D721Med (cell line): ENCODE results near the gene RIMS3.
"Not testable (repeated sequence)": the region's sequence is repeated elsewhere in the genome, so short reads cannot be mapped to it uniquely, and the experiment has no call there.

ENCODE experiments used
- DNase-seq: peaks from one replicate; pipeline ENCODE4 v3.0.0; 2011; ENCODE audit warnings: low spot score; ENCODE audit not compliant: insufficient read length
- FAIRE-seq: peaks from 2 replicates; lab custom pipeline; 2011; peaks lifted over from hg19 to GRCh38; lab: Jason Lieb, UNC
- TF ChIP-seq, protein P1 (sequence below): IDR thresholded peaks from 2 replicates; pipeline ENCODE4 v1.5.1; 2012; ENCODE audit warnings: mild to moderate bottlenecking, control low read depth; ENCODE audit not compliant: insufficient read depth; ENCODE audit errors: missing control alignments

Gene RIMS3

DNA sequence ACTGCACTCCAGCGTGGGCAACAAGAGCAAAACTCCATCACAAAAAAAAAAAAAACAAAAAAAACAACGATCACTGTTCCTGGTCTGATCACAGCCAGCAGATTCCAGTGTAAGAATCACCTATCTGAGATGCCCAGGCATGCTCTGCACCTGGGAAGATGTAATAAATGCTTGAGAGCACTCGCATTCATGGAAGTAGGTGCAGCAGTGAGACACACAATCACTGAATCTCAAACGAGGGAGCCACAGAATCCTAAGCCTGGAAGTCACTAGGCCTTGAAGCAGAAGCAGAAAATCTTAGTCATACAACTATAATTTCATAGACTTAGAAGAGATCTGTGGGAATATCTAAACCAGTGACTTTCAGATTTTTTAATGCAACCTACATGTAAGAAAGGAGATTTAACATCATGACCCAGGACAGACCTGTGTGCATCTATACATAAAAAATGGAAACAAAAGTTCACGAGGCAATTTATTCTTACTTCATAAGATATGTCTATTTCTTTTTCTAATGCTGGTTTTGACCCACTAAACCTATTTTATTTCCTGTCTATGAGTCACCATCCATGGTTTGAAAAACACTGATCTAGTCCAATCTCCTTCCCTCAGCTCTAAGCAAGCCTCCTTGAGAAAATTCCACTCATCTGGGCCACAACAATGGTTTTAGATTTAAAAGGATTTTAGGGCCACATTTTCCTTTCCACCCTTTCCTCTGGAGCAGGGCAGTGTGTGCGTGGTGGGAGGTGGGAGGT, 30.4 kb downstream of the RIMS3 start:
- no peak for FAIRE-seq
- TF ChIP-seq, protein P1, sequence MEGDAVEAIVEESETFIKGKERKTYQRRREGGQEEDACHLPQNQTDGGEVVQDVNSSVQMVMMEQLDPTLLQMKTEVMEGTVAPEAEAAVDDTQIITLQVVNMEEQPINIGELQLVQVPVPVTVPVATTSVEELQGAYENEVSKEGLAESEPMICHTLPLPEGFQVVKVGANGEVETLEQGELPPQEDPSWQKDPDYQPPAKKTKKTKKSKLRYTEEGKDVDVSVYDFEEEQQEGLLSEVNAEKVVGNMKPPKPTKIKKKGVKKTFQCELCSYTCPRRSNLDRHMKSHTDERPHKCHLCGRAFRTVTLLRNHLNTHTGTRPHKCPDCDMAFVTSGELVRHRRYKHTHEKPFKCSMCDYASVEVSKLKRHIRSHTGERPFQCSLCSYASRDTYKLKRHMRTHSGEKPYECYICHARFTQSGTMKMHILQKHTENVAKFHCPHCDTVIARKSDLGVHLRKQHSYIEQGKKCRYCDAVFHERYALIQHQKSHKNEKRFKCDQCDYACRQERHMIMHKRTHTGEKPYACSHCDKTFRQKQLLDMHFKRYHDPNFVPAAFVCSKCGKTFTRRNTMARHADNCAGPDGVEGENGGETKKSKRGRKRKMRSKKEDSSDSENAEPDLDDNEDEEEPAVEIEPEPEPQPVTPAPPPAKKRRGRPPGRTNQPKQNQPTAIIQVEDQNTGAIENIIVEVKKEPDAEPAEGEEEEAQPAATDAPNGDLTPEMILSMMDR: no peak
- no peak for DNase-seq

DNA sequence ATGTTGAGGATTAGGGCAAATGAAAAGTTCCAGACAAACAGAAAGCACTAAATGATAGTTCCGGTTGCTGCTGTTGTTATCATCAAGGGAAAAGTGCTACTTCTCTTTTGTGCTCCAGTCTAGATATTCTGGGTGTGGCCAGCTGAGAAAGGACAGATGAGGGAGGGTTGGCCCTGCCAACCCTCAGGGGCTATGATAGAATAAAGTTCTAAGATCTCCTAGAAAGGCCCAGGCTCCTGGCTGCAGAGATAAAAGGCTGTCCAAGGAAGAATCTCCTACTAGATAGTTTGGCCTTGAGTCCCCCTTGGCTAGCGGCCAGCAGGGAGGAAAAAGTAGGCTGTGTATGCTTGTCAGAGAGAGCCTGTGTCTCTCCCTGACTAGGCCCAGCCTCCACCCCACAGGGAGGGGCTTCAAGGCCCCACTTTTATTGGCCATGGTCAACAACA, 31.5 kb downstream of the RIMS3 start:
- TF ChIP-seq, protein P1: no peak
- DNase-seq (no peak), FAIRE-seq (no peak)

DNA sequence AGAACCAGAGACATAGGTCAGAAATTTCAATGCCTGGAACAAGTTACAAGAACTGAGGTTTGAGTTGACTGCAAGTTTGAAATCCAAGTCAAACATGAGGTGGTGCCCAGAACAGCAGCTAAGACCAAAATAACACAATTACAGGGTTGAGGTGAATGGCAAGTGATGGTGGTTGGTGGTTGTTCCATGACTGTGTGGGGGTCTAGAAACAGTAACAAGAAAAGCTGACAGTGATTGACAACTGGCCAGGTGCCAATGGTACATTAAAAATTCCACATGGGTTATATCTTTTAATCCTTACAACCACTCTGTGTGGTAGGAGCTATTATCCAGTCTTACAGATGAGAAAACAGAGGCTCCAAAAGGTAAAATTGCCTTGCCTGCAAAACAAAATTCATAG, 32.0 kb downstream of the RIMS3 start:
- no peak for DNase-seq
- TF ChIP-seq, protein P1: no peak
- no peak for FAIRE-seq

DNA sequence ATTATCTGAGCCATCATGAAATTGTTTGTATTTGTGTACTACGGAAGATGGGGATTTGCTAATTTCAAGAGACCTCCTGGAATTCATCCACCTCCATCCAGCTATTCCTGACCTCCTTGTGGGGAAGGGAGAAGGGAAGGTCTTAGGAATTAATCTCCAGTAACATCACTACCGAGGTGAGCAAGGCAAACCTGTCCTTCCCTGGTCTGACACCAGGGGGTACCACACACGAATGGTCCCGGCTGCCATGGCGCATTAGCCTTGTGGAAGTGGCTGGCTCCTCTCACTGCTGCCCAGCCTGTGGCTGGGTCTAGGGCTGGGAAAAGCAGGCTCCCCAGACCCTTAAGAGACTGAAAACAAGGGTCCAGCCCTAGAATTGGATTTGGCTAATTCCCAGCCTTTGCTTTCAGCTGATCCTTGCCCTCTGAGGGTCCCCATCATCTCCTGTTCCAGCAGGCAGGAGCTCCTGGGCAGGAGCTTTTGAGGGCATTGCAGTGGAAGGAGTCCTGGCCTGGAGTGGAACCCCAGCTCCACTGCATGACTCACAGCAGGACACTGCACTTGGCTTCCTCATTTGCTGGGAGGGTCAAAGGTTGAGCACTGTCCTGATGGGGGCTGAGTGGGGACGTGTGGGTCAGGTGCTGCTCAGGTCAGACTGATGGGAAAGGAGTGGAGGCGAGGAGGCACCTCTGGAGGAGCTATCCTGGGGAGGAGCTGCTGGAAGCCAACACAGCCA, 34.8 kb downstream of the RIMS3 start:
- TF ChIP-seq, protein P1: peak; percentile 67
- no peak for DNase-seq
- FAIRE-seq: no peak

GRCh38 chr1:40629546-40629945, 35.9 kb downstream of the RIMS3 start:
- not testable (repeated sequence) for FAIRE-seq, DNase-seq

GRCh38 chr1:40628903-40629292, 36.6 kb downstream of the RIMS3 start:
- FAIRE-seq: no peak
- TF ChIP-seq, protein P1: no peak
- DNase-seq: no peak

DNA sequence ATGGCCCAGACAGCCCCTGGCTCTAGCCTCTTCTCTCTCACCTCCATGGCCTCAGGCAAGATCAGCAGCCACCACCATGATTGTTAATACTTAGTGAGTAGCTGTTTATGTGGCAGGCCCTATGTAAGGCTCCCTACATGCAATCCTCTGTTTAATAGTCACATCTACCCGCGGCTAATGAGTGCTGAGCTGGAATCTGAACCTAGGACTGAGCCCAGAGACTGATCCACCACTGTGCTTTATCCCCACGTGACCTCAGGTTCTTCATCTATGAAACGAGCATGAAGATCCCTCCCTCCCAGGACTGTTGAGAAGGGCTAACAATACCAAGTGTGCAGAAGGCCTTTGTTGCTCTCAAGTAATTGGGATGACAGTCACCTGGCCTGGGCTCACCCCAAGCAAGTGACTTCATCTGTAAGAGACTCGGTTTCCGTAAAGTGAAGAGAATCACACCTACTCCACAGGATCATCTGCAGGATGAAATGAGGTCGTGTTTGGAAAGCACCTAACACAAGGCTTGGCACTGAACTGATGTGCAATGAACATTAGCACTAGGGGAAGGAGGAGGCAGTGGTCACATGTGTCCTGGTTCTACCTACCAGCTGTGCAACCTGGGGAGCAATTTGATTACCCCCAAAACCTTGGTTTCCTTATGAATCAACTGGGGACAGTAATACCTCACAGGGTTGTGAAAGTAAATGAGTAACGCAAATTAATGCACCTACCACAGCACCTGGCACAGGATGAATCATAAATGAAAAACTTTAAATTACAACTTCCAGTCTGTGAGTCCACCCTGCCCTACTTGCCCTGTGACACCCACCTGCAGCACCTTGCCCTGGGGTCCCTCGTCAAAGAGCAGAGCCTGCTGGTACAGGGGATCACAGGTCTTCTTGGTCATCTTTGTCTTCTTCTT, 37.2 kb downstream of the RIMS3 start:
- TF ChIP-seq, protein P1: no peak
- DNase-seq (no peak), FAIRE-seq (no peak)
